ENCODE measurements around the gene CAMK2B.

Gene CAMK2B

GRCh38 chr7:44256459-44256858 is 68.9 kb downstream of the CAMK2B start:
- no peak for DNase-seq (ENCODE audit: low read depth)

- no peak for DNase-seq (ENCODE audit: low read depth)
Observed at GRCh38 chr7:44251881-44252280, 73.5 kb downstream of the CAMK2B start.

- no peak for DNase-seq (ENCODE audit: low read depth)
Observed at GRCh38 chr7:44251269-44251668, 74.1 kb downstream of the CAMK2B start.

- no peak for DNase-seq (ENCODE audit: low read depth)
Observed at GRCh38 chr7:44249639-44250234, 75.7 kb downstream of the CAMK2B start.

GRCh38 chr7:44247868-44248651 is 77.3 kb downstream of the CAMK2B start:
- DNase-seq (ENCODE audit: low read depth): no peak

GRCh38 chr7:44246396-44247113 is 78.8 kb downstream of the CAMK2B start:
- no peak for DNase-seq (ENCODE audit: low read depth)

- DNase-seq (ENCODE audit: low read depth): no peak
Observed at GRCh38 chr7:44244282-44244681, 81.1 kb downstream of the CAMK2B start.

GRCh38 chr7:44242091-44242490 is 83.3 kb downstream of the CAMK2B start:
- DNase-seq (ENCODE audit: low read depth): no peak

- DNase-seq (ENCODE audit: low read depth): peak; percentile 64
Observed at GRCh38 chr7:44240983-44241510, 84.3 kb downstream of the CAMK2B start.

- no peak for DNase-seq (ENCODE audit: low read depth)
Observed at GRCh38 chr7:44240376-44240775, 85.0 kb downstream of the CAMK2B start.

- no peak for DNase-seq (ENCODE audit: low read depth)
Observed at GRCh38 chr7:44239361-44239760, 86.0 kb downstream of the CAMK2B start.

- no peak for DNase-seq (ENCODE audit: low read depth)
Observed at GRCh38 chr7:44238116-44238695, 87.2 kb downstream of the CAMK2B start.

GRCh38 chr7:44237696-44238095 is 87.7 kb downstream of the CAMK2B start:
- no peak for DNase-seq (ENCODE audit: low read depth)

- DNase-seq (ENCODE audit: low read depth): no peak
Observed at GRCh38 chr7:44236333-44236728, 89.1 kb downstream of the CAMK2B start.

- no peak for DNase-seq (ENCODE audit: low read depth)
Observed at GRCh38 chr7:44235582-44236332, 89.6 kb downstream of the CAMK2B start.

GRCh38 chr7:44235066-44235465 is 90.3 kb downstream of the CAMK2B start:
- no peak for DNase-seq (ENCODE audit: low read depth)

GRCh38 chr7:44232901-44233715 is 92.3 kb downstream of the CAMK2B start:
- no peak for DNase-seq (ENCODE audit: low read depth)

- DNase-seq (ENCODE audit: low read depth): no peak
Observed at GRCh38 chr7:44232396-44232795, 93.0 kb downstream of the CAMK2B start.

GRCh38 chr7:44231088-44231487 is 94.3 kb downstream of the CAMK2B start:
- DNase-seq (ENCODE audit: low read depth): no peak

- DNase-seq (ENCODE audit: low read depth): no peak
Observed at GRCh38 chr7:44230286-44230685, 95.1 kb downstream of the CAMK2B start.

GRCh38 chr7:44229546-44230105 is 95.8 kb downstream of the CAMK2B start:
- DNase-seq (ENCODE audit: low read depth): no peak
